ENCODE measurements around the gene NT5M.
"Not testable (repeated sequence)": the region's sequence is repeated elsewhere in the genome, so short reads cannot be mapped to it uniquely, and the experiment has no call there.

Gene NT5M

DNA sequence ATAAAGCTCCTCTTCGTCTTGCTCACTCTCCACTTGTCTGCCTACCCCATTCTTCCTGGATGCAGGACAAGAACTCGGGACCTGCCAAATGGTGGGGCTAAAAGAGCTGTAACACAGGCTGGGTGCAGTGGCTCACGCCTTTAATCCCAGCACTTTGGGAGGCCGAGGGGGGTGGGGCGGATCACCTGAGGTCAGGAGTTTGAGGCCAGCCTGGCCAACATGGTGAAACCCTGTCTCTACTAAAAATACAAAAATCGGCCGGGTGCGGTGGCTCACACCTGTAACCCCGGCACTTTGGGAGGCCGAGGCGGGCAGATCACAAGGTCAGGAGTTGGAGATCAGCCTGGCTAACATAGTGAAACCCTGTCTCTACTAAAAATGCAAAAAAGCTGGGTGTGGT is 1.5 kb upstream of the NT5M start:
- in situ Hi-C loops (cut with MboI; ENCODE audit: low sequenced_read_pairs), result not testable (repeated sequence)

DNA sequence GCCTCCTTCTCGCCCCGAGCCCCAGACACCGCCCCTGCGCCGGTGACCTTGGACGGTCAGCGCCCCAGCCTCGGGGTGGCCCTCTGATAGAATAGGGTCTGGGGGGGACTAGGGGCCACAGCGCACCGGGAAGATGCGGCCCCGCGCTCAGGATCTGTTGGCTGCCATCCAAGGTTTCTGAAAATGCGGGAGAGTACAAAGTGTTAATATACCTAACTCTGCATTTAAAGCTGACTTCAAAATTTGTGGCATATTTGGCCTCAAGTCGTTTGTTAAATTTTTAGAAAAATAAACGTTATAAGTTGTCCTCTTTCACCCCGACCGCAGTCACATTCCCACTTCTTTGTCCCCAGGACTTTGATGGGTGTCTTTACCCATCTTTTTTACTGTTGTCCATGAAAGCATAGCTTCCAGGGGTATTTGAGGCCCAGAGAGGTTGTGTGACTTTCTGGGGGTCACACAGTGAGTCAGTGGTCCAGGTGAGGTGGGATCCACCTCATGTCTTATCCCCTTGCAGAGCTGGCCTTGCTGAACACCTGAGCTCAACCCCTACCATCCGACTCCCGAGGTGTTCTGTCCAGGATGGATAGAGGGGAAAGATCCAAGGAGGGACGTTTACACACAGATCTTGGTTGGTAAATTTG is 796 bp downstream of the NT5M start:
- in situ Hi-C loops (cut with MboI; ENCODE audit: low sequenced_read_pairs), result no loop called here

GRCh38 chr17:17304521-17304985 is 1.4 kb downstream of the NT5M start:
- in situ Hi-C loops (cut with MboI; ENCODE audit: low sequenced_read_pairs), result no loop called here

GRCh38 chr17:17305281-17305801 is 2.2 kb downstream of the NT5M start:
- in situ Hi-C loops (cut with MboI; ENCODE audit: low sequenced_read_pairs), result no loop called here

DNA sequence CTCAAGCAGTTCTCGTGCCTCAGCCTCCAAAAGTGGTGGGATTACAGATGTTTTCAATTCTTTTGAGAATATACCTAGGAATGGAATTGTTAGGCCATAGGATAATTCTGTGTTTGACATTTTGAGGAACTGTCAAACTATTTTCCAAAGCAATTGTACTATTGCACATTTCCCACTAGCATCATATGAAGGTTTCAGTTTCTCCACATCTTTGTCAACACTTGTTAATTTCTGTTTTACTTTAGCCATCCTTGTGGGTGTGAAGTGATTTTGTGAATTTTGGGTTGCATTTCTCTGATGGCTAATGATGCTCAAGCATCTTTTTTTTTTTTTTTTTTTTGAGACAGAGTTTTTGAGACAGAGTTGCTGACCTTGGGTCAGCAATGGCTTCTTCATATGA is 6.2 kb downstream of the NT5M start:
- in situ Hi-C loops (cut with MboI; ENCODE audit: low sequenced_read_pairs), result no loop called here

- in situ Hi-C loops (cut with MboI; ENCODE audit: low sequenced_read_pairs), result no loop called here
These were observed 10.3 kb downstream of the NT5M start for GRCh38 chr17:17313350-17313991.

- in situ Hi-C loops (cut with MboI; ENCODE audit: low sequenced_read_pairs), result no loop called here
These were observed 11.4 kb downstream of the NT5M start for GRCh38 chr17:17314501-17315071.

- in situ Hi-C loops (cut with MboI; ENCODE audit: low sequenced_read_pairs), result no loop called here
These were observed 12.1 kb downstream of the NT5M start for GRCh38 chr17:17315142-17315821.

DNA sequence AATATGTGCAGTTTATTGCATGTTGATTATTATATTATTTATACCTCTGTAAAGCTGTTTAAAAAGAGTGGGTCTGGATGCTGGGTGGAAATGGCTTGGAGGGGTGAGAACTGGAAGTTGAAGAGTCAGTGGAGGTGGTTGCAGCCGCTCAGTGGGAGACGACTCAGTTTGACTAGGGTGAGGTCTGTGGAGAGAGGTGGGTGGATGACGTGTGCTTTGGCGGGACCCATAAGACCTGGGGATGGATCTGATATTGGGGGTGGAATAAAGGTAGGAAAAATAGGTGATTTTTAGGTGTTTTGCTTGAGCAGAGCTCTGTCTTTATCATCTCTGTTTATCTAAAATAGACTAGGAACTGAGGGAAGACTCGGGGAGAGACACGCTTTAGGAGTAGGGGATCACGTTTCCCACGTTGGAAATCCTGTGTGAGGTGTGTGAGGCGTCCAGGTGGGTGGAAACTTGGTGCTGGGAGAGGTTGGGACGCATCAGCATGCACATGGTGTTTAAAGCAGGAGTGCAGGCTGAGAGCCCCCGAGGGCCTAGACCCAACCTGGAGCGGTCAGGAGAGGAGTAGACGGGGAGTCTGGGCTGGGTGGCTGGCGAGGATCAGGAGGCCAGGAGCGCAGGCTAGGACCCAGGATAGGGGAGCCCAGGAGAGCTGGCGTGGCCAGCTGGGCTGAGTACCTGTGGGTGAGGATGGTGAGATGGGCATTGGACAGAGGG is 17.2 kb downstream of the NT5M start:
- in situ Hi-C loops (cut with MboI; ENCODE audit: low sequenced_read_pairs), result no loop called here

- in situ Hi-C loops (cut with MboI; ENCODE audit: low sequenced_read_pairs), result no loop called here
These were observed 17.7 kb downstream of the NT5M start for GRCh38 chr17:17320911-17321220.

GRCh38 chr17:17321356-17322025 is 18.3 kb downstream of the NT5M start:
- in situ Hi-C loops (cut with MboI; ENCODE audit: low sequenced_read_pairs), result no loop called here

DNA sequence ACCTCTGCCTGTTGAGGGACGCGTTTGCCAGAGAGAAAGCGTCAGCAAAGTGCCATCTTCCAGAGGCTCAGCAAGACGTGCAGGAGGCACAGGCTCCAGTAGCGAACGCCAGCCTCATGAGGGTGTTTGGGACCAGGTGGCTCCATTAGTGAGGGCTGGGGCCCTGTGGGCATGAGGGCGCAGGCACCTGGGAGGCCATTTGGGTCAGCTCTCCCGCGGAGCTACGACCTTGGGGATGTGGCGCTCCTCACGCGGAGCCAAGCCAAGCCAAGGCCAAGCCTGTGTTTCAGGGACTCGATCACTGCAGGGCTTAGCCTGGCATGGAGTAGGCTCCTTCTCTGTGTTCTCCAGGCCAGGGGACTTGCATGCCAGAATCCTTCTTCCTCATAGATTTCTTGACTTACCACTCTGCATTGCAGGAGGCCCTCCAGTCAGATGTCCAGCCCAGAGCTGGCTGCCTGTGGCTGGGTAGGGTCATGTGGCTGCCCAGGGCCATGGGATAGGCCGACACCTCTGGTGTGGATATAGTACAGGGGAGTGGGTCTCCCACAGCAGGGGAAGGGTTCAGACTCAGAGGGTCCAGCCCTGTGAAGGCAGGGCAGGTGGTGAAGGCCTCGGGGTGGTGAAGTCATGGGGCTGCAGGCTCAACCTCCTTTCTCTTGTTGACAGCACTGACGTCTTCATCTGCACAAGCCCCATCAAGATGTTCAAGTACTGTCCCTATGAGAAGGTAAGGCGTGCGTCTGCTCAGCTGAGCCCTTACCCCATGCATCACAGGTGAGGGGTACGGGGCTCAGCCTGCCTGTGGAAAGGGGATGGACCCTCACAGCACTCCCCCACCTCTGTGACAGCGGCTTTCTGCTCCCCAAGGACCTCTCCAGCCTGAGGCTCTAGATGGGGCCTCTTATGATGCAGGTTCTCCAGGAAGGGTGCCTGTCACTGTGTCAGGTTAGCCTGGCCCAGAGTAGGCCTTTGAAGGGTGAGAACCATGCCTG is 19.6 kb downstream of the NT5M start:
- in situ Hi-C loops (cut with MboI; ENCODE audit: low sequenced_read_pairs), result no loop called here

- in situ Hi-C loops (cut with MboI; ENCODE audit: low sequenced_read_pairs), result no loop called here
These were observed 21.4 kb downstream of the NT5M start for GRCh38 chr17:17324616-17325015.

DNA sequence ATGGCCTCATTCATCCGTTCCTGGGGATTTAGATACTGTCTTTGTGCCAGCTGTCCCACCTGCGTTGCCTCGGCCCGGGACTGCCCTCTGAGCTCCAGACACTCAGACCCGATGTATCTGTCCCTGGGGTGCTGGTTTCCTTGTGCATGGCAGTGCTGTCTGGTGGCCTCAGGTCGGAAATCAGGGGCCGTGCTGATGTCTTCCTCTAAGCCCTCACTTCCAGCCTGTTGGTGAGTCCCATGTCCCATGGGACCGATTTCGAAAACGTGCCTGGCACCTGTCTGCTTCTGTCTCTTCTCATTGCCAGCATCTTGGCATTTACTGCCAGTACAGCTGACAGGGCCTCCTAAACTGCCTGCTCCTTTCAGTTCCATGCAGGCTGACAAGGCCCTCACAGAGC is 22.1 kb downstream of the NT5M start:
- in situ Hi-C loops (cut with MboI; ENCODE audit: low sequenced_read_pairs), result no loop called here

DNA sequence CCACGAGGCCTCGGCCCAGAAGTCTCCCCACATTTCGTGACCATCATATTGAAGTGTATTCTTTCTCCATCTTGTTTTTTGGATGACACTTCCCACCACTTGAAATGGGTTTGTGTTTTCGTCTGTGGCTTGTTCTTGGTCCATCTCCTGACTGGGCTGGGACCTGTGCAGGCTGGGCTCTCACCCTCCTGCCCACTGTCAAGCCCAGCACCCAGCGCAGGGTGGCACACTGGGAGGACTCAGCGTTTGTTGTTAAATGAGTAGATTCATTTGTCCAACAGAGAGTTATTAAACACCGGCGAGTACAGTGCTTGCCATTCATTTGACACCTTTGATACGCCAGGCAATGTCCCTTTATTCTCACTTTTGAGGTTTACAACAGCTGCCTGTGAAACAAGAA is 22.6 kb downstream of the NT5M start:
- in situ Hi-C loops (cut with MboI; ENCODE audit: low sequenced_read_pairs), result no loop called here

DNA sequence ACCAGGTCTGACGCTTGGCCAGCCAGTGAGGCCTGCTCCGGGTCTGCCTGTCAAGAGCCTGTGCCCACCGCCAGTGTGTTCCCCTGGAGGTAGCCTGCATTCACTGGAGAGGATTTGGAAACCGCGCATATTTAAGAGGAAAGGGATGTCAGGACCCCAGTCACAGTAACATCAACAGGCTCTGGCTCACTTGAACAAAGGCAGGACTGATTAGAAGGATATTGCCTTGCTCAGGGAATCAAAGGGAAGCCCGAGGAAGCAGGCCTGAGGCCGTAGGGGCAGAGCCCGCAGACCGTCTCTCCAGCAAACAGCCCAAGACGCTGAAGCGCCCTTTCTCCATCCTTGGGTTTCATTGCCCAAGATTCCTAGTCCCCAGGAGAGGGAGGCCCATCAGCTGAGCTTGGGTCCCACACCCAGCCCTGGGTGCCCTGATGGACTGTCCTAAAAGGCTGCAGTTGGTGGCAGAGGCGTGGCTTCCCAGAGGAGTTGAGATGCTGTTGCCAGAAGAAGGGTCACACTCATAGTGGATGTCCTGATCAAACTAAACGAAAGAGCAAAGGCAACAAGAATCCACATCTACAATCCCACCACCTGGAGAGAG is 23.2 kb downstream of the NT5M start:
- in situ Hi-C loops (cut with MboI; ENCODE audit: low sequenced_read_pairs), result no loop called here

- in situ Hi-C loops (cut with MboI; ENCODE audit: low sequenced_read_pairs), result no loop called here
These were observed 25.1 kb downstream of the NT5M start for GRCh38 chr17:17328251-17328650.

GRCh38 chr17:17341452-17341851 is 38.3 kb downstream of the NT5M start:
- in situ Hi-C loops (cut with MboI; ENCODE audit: low sequenced_read_pairs), result no loop called here
